HEK293T (cell line): Measurements from ENCODE around the gene LRRC52.

ENCODE experiments used
- BHLHE40 ChIP-seq: fragments of 450-650 bp; IDR thresholded peaks from 2 replicates; pipeline ENCODE4 v1.6.1; 2016; ENCODE audit warnings: mild to moderate bottlenecking, moderate library complexity, borderline replicate concordance
- CTBP1 ChIP-seq: fragments of 450-650 bp; IDR thresholded peaks from 2 replicates; pipeline ENCODE4 v1.6.1; 2016; ENCODE audit warnings: borderline replicate concordance
- FOXA1 ChIP-seq: fragments of 450-650 bp; IDR thresholded peaks from 2 replicates; pipeline ENCODE4 v1.6.1; 2016; ENCODE audit warnings: mild to moderate bottlenecking
- FOXK2 ChIP-seq: fragments of 450-650 bp; IDR thresholded peaks from 2 replicates; pipeline ENCODE4 v1.6.1; 2016; ENCODE audit warnings: mild to moderate bottlenecking
- FOXM1 ChIP-seq: fragments of 450-650 bp; IDR thresholded peaks from 2 replicates; pipeline ENCODE4 v1.6.1; 2017; ENCODE audit warnings: mild to moderate bottlenecking, borderline replicate concordance
- LEF1 ChIP-seq: fragments of 450-650 bp; IDR thresholded peaks from 2 replicates; pipeline ENCODE4 v1.6.1; 2017; ENCODE audit warnings: mild to moderate bottlenecking, borderline replicate concordance
- SP1 ChIP-seq: fragments of 450-650 bp; IDR thresholded peaks from 2 replicates; pipeline ENCODE4 v1.6.1; 2017
- SUZ12 ChIP-seq: fragments of 450-650 bp; IDR thresholded peaks from 2 replicates; pipeline ENCODE4 v1.6.1; 2016; ENCODE audit warnings: mild to moderate bottlenecking
- TARDBP ChIP-seq: fragments of 450-650 bp; IDR thresholded peaks from 2 replicates; pipeline ENCODE4 v1.6.1; 2016

DNA sequence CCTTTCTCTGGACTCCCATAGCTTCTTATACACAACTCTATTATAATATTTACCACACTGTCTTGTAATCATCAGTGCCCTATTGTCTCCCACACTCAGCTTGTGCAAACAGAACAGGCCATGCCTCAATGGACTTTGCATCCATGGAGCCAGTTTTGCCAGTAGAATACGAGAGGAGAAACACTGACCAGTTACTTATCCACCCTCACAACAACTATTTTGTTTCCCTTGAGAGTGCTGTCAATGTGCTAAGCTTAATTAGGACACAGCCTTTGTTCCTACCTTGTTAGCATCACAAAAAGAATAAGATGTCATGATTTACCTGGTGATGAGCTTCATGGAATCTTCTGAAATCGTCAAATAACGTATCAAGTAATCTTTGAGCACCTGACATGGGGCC, 18.1 kb upstream of the LRRC52 start:
- no peak for TF ChIP-seq FOXA1
- TF ChIP-seq SUZ12 = no peak
- TF ChIP-seq CTBP1 = no peak
- no peak for TF ChIP-seq TARDBP
- no peak for TF ChIP-seq SP1
- TF ChIP-seq FOXM1 = no peak
- no peak for TF ChIP-seq BHLHE40
- TF ChIP-seq FOXK2 = no peak
- TF ChIP-seq LEF1 = no peak
